HEK293 (cell line): ENCODE results near the gene AQP12A.
"Not testable (repeated sequence)": the region's sequence is repeated elsewhere in the genome, so short reads cannot be mapped to it uniquely, and the experiment has no call there.

Source experiments
- ZBTB7A ChIP-seq: fragments of 450-650 bp; formaldehyde crosslinking; IDR thresholded peaks from 2 replicates; pipeline ENCODE4 v1.5.1; 2016; ENCODE audit warnings: low read depth, missing biosample characterization, missing genetic modification characterization
- ZBTB8A ChIP-seq: fragments of 450-650 bp; formaldehyde crosslinking; IDR thresholded peaks from 2 replicates; pipeline ENCODE4 v1.5.1; 2016; ENCODE audit warnings: missing biosample characterization, missing genetic modification characterization
- ZNF274 ChIP-seq, 2 experiments: fragments of 200-500 bp in 1 of 2; fragments of 450-650 bp in 1 of 2; sonication (Bioruptor generic) in 1 of 2; formaldehyde crosslinking in 1 of 2; IDR thresholded peaks; 2 replicates each; pipeline versions ENCODE4 v1.5.1 to v1.6.1; 2014 to 2016; ENCODE audit warnings: borderline replicate concordance in 1 of 2, inconsistent platforms in 1 of 2, low read length in 1 of 2, missing biosample characterization in 1 of 2, missing genetic modification characterization in 1 of 2
- ZNF501 ChIP-seq: fragments of 450-650 bp; formaldehyde crosslinking; IDR thresholded peaks from 2 replicates; pipeline ENCODE4 v1.5.1; 2016; ENCODE audit warnings: missing biosample characterization, missing genetic modification characterization
- ZNF792 ChIP-seq: fragments of 450-650 bp; formaldehyde crosslinking; IDR thresholded peaks from 2 replicates; pipeline ENCODE4 v1.5.1; 2016; ENCODE audit warnings: missing biosample characterization, missing genetic modification characterization
- TF ChIP-seq, protein P1 (sequence below): fragments of 450-650 bp; formaldehyde crosslinking; IDR thresholded peaks from 2 replicates; pipeline ENCODE4 v1.5.1; 2016; ENCODE audit warnings: missing biosample characterization, missing genetic modification characterization
- TF ChIP-seq, protein P2 (sequence below): fragments of 450-650 bp; formaldehyde crosslinking; IDR thresholded peaks from 2 replicates; pipeline ENCODE4 v1.5.1; 2016; ENCODE audit warnings: missing biosample characterization, missing genetic modification characterization

DNA sequence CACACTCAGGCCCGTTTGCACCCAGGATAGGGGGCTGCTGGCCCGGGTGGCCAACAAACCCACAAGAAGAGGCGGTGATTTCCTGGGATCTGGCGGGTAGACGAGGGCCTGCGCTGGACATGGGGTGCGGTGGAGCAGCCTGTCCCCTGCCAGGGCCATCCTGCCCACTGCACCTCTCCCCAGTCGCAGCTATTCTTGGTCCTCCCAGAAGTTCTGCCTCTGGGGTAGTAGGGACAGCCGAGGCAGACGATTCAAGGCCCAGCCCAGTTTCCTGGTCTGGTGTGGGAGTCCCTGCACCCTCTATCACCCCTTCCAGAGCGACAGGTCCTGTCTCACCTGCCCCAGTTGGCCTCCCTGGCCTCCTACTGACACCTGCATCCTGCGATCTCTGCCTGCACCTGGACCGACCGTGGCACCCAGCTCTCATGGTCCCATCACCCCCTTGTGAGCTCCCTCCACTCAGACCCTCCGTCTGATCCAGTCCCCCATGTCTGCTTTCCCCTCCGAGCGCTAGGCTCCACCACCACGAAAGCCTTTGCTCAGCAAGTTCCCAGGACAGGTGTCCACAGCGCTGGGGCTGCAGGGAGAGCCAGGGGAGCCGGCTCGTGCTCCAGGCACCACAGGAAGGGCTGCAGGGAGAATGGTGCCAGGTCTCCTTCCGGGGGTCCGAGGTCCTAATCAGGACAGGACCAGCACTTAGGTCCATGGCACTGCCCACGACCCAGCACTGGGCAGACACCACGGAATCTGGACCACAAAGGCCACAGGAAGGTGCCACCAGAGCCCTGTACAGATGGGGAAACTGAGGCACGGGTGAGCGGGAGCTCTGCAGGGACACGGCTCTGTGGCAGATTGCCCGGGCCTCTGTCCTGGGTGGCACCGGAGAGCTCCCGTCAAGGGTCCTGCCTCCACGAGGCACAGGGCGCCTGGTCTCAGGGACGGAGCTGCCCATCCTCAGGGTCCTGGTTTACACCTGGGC, 1.2 kb downstream of the AQP12A start:
- not testable (repeated sequence) for TF ChIP-seq ZNF792 (tag by site-specific recombination); ZNF274 (IDR thresholded peaks at IDR 0.05; ENCODE audit: low read length); ZNF274 (tag by site-specific recombination; IDR thresholded peaks at IDR 0.05; ENCODE audit: borderline replicate concordance); ZNF501; ZBTB7A (tag by site-specific recombination); ZBTB8A (tag by site-specific recombination)
- TF ChIP-seq, protein P1, sequence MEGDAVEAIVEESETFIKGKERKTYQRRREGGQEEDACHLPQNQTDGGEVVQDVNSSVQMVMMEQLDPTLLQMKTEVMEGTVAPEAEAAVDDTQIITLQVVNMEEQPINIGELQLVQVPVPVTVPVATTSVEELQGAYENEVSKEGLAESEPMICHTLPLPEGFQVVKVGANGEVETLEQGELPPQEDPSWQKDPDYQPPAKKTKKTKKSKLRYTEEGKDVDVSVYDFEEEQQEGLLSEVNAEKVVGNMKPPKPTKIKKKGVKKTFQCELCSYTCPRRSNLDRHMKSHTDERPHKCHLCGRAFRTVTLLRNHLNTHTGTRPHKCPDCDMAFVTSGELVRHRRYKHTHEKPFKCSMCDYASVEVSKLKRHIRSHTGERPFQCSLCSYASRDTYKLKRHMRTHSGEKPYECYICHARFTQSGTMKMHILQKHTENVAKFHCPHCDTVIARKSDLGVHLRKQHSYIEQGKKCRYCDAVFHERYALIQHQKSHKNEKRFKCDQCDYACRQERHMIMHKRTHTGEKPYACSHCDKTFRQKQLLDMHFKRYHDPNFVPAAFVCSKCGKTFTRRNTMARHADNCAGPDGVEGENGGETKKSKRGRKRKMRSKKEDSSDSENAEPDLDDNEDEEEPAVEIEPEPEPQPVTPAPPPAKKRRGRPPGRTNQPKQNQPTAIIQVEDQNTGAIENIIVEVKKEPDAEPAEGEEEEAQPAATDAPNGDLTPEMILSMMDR (tag by site-specific recombination) = not testable (repeated sequence)
- TF ChIP-seq, protein P2, sequence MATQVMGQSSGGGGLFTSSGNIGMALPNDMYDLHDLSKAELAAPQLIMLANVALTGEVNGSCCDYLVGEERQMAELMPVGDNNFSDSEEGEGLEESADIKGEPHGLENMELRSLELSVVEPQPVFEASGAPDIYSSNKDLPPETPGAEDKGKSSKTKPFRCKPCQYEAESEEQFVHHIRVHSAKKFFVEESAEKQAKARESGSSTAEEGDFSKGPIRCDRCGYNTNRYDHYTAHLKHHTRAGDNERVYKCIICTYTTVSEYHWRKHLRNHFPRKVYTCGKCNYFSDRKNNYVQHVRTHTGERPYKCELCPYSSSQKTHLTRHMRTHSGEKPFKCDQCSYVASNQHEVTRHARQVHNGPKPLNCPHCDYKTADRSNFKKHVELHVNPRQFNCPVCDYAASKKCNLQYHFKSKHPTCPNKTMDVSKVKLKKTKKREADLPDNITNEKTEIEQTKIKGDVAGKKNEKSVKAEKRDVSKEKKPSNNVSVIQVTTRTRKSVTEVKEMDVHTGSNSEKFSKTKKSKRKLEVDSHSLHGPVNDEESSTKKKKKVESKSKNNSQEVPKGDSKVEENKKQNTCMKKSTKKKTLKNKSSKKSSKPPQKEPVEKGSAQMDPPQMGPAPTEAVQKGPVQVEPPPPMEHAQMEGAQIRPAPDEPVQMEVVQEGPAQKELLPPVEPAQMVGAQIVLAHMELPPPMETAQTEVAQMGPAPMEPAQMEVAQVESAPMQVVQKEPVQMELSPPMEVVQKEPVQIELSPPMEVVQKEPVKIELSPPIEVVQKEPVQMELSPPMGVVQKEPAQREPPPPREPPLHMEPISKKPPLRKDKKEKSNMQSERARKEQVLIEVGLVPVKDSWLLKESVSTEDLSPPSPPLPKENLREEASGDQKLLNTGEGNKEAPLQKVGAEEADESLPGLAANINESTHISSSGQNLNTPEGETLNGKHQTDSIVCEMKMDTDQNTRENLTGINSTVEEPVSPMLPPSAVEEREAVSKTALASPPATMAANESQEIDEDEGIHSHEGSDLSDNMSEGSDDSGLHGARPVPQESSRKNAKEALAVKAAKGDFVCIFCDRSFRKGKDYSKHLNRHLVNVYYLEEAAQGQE (tag by site-specific recombination) = not testable (repeated sequence)
